CD4-positive, alpha-beta T cell treated with Interleukin-6 for 4 hours (primary cell): ENCODE data around the gene ART4.

Experiments used
- DNase-seq: peaks from one replicate; pipeline ENCODE4 v3.0.0-alpha.2; 2020; ENCODE audit warnings: mixed read lengths

ART4 gene

GRCh38 chr12:14850929-14851663, 7.8 kb upstream of the ART4 start:
- no peak for DNase-seq

GRCh38 chr12:14849661-14850060, 6.3 kb upstream of the ART4 start:
- DNase-seq, result no peak

- no peak for DNase-seq
Observed at GRCh38 chr12:14846876-14847580, 3.7 kb upstream of the ART4 start.

GRCh38 chr12:14846042-14846587, 2.8 kb upstream of the ART4 start:
- DNase-seq, result no peak

- peak; percentile 60 for DNase-seq
Observed at GRCh38 chr12:14845350-14845750, 2.0 kb upstream of the ART4 start.

- no peak for DNase-seq
Observed at GRCh38 chr12:14844401-14844800, 1.1 kb upstream of the ART4 start.

- DNase-seq, result no peak
Observed at GRCh38 chr12:14842315-14842714, 1.0 kb downstream of the ART4 start.

- no peak for DNase-seq
Observed at GRCh38 chr12:14841761-14842160, 1.6 kb downstream of the ART4 start.

- no peak for DNase-seq
Observed at GRCh38 chr12:14840616-14841015, 2.7 kb downstream of the ART4 start.

- no peak for DNase-seq
Observed at GRCh38 chr12:14839262-14839661, 4.1 kb downstream of the ART4 start.

- DNase-seq, result no peak
Observed at GRCh38 chr12:14836336-14837210, 6.8 kb downstream of the ART4 start.

- DNase-seq, result no peak
Observed at GRCh38 chr12:14834509-14834908, 8.8 kb downstream of the ART4 start.

GRCh38 chr12:14833952-14834351, 9.4 kb downstream of the ART4 start:
- DNase-seq, result no peak

GRCh38 chr12:14833336-14833735, 10.0 kb downstream of the ART4 start:
- DNase-seq, result no peak

- DNase-seq, result no peak
Observed at GRCh38 chr12:14828892-14829291, 14.4 kb downstream of the ART4 start.

GRCh38 chr12:14827043-14827442, 16.3 kb downstream of the ART4 start:
- DNase-seq, result no peak

GRCh38 chr12:14826491-14826890, 16.8 kb downstream of the ART4 start:
- no peak for DNase-seq

GRCh38 chr12:14825256-14825655, 18.1 kb downstream of the ART4 start:
- no peak for DNase-seq

GRCh38 chr12:14824012-14824634, 19.2 kb downstream of the ART4 start:
- no peak for DNase-seq

GRCh38 chr12:14814014-14814413, 29.3 kb downstream of the ART4 start, which contains the start of gene SMCO3:
TSS of gene SMCO3 (minus strand) at chr12:14814182. CDS start at chr12:14806680, 7,502 bp downstream.
- DNase-seq, result no peak

- DNase-seq, result no peak
Observed at GRCh38 chr12:14811486-14811885, 31.8 kb downstream of the ART4 start.

- DNase-seq, result no peak
Observed at GRCh38 chr12:14810953-14811483, 32.3 kb downstream of the ART4 start.
